GM21360 (cell line): Measurements from ENCODE around the gene FKBP2.

Source experiments
- ATAC-seq: cut with Tn5 transposase; IDR thresholded peaks from one replicate; pipeline ENCODE4 v1.9.1; 2021; ENCODE audit warnings: mild to moderate bottlenecking, moderate library complexity; ENCODE audit not compliant: unreplicated experiment

Gene FKBP2

DNA sequence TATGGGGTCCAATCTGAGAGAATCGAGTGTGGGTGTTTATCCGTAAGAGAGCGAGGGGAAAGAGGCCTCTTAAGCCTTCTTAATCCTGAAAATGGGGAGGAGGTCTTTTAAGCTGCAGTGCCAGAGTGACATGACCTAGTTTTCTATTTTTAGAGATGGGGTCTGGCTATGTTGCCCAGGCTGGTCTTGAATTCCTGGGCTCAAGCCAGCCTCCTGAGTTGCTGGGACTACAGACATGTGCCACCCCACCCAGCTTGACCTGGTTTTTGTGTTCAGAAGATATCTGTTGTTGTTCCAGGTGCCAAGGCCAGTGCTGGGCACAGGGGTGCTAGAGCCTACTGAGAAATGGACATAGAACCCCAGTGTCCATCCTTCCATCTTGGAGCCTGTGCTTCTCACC lies 42.2 kb downstream of the FKBP2 start:
- ATAC-seq = no peak

- peak; percentile 63 for ATAC-seq
Observed at GRCh38 chr11:64284048-64284961, 43.4 kb downstream of the FKBP2 start, which contains the start of gene BAD. BAD (minus strand) TSS chr11:64284665; CDS start chr11:64284368, 297 bp downstream.

DNA sequence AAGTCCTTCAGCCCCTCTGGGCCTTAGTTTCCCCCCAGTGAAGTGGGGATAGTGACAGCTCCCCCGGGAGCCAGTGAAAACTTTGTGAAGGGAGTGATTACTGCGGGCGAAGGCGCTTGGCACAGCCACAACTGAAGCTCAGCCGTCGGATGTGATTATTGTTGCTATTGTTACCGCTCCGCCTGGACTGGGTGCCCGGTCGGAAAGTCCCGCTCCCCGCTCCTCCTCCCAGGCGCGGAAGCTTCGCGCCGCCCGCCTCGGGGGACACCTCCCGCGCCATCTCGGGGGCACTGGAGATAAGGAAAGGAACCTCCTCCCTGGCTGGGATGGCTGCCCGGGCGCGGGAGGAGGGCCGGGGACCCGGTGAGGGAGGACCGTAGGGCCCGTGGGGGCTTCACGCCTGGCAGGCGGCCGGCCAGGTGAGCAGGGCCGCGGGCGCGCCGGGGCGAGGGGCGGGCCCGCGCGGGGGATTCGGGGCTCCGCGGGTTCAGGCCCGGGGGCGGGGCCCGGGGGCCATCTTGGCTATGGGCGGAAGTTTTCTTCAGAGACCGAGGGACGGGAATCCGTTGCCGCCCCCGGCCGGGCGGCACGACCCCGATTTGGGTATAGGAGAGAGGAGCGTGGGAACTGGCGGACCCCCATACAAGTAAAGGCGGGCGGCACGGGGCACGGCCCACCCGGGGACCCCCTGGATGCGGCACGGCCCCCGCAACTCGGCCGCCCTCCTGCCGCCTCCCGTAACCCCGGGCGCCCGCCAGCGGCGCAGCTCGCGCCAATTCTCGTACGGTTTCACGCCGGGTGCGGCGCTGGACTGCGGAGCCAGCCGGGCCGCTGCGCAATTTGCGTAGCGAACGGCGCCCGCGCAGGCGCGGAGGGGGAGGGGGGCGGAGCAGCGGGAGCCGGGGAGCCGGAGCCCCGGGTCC lies 44.3 kb downstream of the FKBP2 start, which contains the start of gene GPR137:
TSS of gene GPR137 (plus strand) at position 887 of the 923 bp plus-strand sequence. CDS start 677 bp downstream, outside the sequence.
- ATAC-seq = peak; percentile 50

- no peak for ATAC-seq
Observed at GRCh38 chr11:64285885-64286800, 45.2 kb downstream of the FKBP2 start.

- ATAC-seq = no peak
Observed at GRCh38 chr11:64286801-64287159, 45.9 kb downstream of the FKBP2 start.

- no peak for ATAC-seq
Observed at GRCh38 chr11:64287676-64288352, 46.9 kb downstream of the FKBP2 start.

DNA sequence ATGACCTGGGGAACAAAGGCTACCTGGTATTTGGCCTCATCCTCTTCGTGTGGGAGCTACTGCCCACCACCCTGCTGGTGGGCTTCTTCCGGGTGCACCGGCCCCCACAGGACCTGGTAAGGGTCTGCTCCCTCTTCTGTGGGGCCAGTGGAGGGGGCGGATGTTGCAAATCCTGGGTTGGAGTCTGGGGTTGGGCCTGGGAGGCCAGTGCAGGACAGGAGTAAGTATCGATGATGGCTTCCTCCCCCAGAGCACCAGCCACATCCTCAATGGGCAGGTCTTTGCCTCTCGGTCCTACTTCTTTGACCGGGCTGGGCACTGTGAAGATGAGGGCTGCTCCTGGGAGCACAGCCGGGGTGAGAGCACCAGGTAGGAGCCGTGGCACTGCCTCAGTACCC lies 47.5 kb downstream of the FKBP2 start:
- no peak for ATAC-seq

- ATAC-seq = no peak
Observed at GRCh38 chr11:64289002-64289564, 48.2 kb downstream of the FKBP2 start.

GRCh38 chr11:64290352-64291261 lies 49.7 kb downstream of the FKBP2 start:
- no peak for ATAC-seq

DNA sequence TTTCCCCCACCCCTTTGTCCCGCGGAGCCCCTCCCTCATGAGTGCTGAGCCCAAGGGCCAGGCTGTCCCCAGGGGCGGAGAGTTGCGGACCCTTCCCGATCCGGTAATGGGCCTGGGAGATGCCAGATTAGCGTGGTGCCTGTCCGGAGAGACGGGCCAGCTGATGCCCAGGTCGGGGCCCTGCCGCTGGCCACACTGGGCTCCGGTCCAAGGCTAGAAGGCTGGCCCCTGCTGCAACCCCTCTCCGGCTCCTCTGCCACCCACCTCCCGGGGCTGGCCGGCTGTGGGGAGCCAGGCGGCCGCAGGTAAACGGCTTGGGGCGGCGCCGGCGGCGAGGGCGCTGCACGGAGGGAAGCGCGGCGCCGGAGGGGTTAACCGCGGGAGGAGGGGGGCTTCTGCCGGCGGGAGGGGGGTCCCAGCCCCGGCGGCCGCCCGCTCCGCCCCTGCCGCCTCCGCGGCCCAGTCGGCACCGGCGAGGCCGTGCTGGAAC lies 50.4 kb downstream of the FKBP2 start, which contains the start of gene KCNK4:
TSS of gene KCNK4 (plus strand) at position 41 of the 490 bp plus-strand sequence. CDS start 1,717 bp downstream, outside the sequence.
- ATAC-seq = no peak

DNA sequence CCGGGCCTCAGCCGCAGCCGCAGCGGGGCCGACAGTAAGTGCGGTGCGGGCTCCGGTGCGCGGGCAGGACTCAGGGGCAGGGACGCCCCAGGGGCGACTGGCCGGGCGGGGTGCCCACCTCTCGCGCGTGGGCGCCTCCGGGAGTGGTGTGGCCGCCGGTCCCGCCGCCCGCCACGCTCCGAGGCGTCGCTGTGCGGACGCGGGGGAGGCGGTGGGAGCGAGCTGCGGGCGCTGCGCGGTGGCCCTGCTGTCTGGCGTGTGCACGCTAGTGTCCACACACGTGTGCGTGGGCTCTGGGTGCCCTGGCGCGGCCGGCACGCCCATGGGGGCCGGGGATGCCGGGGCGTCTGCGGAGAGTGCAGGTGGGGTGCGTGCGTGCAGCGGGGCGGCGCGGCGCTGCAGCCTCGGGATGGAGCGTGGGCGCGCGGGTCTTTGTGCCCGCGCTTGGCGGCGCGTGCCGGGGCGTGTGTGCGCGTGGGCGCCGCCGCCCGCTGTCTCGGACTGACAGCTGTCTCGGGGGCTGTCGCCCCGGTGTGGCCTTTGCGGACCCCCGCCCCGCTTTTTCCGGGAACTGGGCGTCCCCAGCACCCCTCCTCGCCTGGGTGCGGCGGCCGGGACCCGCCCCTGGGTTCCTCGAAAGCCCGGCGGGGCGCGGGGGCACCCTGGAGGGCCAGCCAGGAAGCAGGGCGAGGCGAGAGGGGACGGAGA lies 51.0 kb downstream of the FKBP2 start:
- ATAC-seq = no peak

DNA sequence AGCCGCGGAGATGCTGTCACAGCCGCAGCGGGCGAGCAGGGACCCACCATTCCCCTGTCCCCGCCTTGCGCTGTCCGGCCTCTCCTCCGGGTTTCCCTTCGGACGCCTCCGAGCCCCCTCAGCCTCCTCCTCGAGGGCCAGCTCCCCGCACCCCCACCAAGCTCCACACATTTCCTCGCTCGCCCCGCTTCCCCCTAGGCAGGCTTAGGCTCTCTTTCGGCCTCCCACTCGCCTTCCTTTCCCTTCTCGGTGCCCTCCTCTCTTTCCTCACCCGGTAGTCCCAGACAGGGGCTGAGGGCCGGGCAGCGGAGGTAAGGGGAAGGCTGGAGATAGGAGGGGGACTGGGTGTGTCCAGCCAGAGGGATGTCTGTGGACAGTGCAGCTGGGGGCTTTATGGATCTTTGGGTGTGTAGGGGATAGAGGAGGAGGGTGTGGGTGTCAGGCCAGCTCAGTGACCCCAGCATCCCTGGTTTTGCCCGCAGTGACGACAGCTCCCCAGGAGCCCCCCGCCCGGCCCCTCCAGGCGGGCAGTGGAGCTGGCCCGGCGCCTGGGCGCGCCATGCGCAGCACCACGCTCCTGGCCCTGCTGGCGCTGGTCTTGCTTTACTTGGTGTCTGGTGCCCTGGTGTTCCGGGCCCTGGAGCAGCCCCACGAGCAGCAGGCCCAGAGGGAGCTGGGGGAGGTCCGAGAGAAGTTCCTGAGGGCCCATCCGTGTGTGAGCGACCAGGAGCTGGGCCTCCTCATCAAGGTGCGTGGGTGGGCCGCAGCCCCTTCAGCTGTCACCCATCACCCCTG lies 51.8 kb downstream of the FKBP2 start:
- no peak for ATAC-seq
